SU-DHL-6 (cell line): Measurements from ENCODE around the gene MEF2C.

Experiments used
- EZH2phosphoT487 ChIP-seq: fragments of 200-600 bp; sonication (generic), shearing (Covaris generic); conservative IDR thresholded peaks from 2 replicates; pipeline ENCODE4 v1.6.1; 2018; ENCODE audit warnings: mild to moderate bottlenecking, antibody characterized with exemption, low read length, moderate library complexity, mixed read lengths
- TF ChIP-seq, protein P1 (sequence below): fragments of 200-600 bp; sonication (generic); IDR thresholded peaks from one replicate; pipeline ENCODE4 v1.5.1; 2017; ENCODE audit warnings: antibody characterized with exemption, mild to moderate bottlenecking, low read length, moderate library complexity; ENCODE audit not compliant: insufficient read depth, poor library complexity, severe bottlenecking

DNA sequence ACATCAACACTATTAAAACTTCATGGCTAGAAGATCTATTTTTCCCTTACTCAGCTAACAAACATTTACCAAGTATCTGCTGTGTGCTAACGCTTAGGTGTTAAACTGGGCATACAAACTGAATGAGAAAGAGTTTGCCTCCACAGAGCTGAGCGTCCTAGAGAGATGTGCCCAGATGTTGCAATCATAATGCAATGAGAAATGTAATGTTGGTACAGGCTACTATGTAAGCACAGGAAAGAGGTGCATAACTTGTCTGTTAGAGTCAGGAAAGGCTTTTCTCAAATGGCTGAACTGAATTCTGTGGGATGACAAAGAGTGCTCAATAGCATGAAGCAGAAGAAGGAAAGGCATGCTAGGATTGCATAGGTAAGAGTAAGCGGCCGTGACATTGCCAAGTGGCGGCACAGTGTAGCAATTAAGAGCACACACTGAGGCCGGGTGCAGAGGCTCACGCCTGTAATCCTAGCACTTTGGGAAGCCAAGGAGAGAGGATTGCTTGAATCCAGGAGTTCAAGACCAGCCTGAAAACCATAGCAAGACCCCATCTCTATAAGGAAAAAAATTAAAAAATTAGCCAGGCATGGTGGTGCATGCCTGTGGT is 137.8 kb downstream of the MEF2C start:
- TF ChIP-seq, protein P1, sequence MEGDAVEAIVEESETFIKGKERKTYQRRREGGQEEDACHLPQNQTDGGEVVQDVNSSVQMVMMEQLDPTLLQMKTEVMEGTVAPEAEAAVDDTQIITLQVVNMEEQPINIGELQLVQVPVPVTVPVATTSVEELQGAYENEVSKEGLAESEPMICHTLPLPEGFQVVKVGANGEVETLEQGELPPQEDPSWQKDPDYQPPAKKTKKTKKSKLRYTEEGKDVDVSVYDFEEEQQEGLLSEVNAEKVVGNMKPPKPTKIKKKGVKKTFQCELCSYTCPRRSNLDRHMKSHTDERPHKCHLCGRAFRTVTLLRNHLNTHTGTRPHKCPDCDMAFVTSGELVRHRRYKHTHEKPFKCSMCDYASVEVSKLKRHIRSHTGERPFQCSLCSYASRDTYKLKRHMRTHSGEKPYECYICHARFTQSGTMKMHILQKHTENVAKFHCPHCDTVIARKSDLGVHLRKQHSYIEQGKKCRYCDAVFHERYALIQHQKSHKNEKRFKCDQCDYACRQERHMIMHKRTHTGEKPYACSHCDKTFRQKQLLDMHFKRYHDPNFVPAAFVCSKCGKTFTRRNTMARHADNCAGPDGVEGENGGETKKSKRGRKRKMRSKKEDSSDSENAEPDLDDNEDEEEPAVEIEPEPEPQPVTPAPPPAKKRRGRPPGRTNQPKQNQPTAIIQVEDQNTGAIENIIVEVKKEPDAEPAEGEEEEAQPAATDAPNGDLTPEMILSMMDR: no peak
- TF ChIP-seq EZH2phosphoT487: no peak
